Thyroid gland (tissue), 4 donors: Measurements from ENCODE around the gene DHX30.
"Not testable (repeated sequence)": the region's sequence is repeated elsewhere in the genome, so short reads cannot be mapped to it uniquely, and the experiment has no call there.

Source experiments
- CTCF ChIP-seq, 6 experiments: fragments of 200-600 bp in 3 of 6; fragments of 450-650 bp in 3 of 6; sonication (generic) in 3 of 6; IDR thresholded peaks; one replicate each; pipeline ENCODE4 v1.5.1; 2016 to 2019; ENCODE audit warnings: antibody characterized with exemption in 6 of 6, mild to moderate bottlenecking in 2 of 6, inconsistent platforms in 1 of 6, moderate library complexity in 1 of 6
- POLR2A ChIP-seq, 2 donors: fragments of 450-650 bp; IDR thresholded peaks; one replicate each; pipeline ENCODE4 v1.6.1; 2017; ENCODE audit warnings: antibody characterized with exemption in 2 of 2, mild to moderate bottlenecking in 2 of 2, moderate library complexity in 1 of 2

- TF ChIP-seq CTCF, POLR2A (IDR thresholded peaks at IDR 0.05): not testable (repeated sequence)
These were observed 42.7 kb upstream of the DHX30 start for GRCh38 chr3:47760207-47760606.
